ENCODE data around the gene SVIL.

DNA sequence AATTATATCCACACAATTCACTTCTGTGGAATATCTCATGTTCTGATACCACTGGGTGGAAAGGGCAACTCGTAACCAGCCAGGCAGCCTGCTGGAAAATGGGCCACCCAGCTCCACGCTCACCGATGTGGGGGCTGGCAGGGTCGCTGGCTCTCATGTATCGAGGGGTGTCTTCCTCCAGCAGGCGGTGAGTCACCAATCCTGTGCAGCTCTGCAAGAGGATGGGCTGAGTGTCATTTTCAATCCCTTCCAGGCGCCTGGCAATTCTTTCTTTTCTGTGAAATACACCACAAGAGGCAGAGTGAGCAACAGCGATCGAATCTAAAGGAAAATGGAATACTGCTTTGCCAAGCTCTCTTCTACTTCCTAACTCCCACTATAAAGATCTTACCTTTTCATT is 80.1 kb downstream of the SVIL start:
- no peak for TF ChIP-seq CTCF (conservative IDR thresholded peaks at IDR 0.05; ENCODE audit: low read length)
- no peak for TF ChIP-seq EZH2phosphoT487 (IDR thresholded peaks at IDR 0.05; ENCODE audit: borderline replicate concordance)
